ENCODE measurements around the gene RNF113B.

RNF113B gene

DNA sequence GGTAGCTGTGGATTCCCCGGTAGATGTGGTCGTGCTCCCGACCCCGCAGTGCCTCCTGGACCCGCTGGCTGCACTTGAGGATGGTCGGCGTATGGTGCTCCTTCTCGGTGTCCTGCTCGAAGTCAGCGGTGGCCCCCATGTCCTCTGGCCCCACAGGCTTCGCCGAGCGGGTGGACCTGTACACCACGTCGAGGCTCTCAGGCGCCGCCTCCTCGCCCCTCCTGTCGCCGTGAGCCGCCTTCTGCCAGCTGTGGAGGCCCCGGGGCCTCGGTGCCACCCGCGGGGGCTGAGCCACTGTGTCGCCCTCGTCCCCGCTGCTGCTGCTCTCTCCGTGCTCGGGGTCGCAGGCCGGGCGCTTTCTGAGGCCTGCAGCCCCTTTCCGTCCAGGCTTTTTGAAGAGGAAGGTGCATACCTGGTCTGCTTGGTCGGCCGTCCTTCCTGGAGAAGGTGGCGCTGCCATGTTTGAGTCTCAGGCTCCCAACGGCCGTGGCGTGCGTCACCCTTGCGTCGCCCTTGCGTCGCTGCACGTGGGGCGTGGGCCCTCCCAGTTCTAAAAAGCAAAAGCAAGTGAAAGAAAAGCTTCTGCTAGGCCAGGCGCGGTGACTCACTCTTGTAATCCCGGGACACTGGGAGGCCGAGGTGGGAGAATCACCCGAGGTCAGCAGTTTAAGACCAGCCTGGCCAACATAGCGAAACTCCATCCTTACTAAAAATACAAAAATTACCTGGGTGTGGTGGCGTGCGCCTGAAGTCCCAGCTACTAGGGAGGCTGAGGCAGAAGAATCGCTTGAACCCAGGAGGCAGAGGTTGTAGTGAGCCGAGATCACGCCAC, at the start of gene RNF113B:
TSS of gene RNF113B (minus strand) at position 493 of the 832 bp plus-strand sequence. CDS start at position 460, 33 bp downstream.
- CTCF ChIA-PET: no interaction called here
- DNase-seq (ENCODE audit: low spot score): no peak
- POLR2A ChIA-PET (ENCODE audit: low non-redundant PET): no interaction called here
- TF ChIP-seq, protein P1, sequence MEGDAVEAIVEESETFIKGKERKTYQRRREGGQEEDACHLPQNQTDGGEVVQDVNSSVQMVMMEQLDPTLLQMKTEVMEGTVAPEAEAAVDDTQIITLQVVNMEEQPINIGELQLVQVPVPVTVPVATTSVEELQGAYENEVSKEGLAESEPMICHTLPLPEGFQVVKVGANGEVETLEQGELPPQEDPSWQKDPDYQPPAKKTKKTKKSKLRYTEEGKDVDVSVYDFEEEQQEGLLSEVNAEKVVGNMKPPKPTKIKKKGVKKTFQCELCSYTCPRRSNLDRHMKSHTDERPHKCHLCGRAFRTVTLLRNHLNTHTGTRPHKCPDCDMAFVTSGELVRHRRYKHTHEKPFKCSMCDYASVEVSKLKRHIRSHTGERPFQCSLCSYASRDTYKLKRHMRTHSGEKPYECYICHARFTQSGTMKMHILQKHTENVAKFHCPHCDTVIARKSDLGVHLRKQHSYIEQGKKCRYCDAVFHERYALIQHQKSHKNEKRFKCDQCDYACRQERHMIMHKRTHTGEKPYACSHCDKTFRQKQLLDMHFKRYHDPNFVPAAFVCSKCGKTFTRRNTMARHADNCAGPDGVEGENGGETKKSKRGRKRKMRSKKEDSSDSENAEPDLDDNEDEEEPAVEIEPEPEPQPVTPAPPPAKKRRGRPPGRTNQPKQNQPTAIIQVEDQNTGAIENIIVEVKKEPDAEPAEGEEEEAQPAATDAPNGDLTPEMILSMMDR (conservative IDR thresholded peaks at IDR 0.05; ENCODE audit: low read depth): no peak
- no peak within 1 kb of the TSS for H3K27ac ChIP-seq

DNA sequence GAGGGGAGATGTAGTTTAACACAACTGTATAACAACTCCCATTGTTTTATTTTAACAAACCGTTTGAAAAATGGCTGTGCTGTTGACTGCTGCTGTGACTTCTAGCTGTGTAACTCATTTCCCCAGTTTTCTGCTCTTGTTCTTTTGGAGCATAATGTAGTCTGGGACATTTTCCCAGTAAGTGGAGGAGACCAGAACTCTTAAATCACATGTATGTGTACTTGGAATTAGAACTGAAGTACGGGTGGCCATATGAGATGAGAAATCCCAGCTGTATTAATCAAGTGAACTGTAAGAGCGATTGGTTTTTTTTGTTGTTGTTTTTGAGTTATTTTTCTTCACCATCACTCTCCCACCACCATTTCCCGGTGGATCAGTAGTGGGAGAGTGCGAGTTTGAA, 49.4 kb upstream of the RNF113B start:
- POLR2A ChIA-PET (ENCODE audit: low non-redundant PET): no interaction called here

DNA sequence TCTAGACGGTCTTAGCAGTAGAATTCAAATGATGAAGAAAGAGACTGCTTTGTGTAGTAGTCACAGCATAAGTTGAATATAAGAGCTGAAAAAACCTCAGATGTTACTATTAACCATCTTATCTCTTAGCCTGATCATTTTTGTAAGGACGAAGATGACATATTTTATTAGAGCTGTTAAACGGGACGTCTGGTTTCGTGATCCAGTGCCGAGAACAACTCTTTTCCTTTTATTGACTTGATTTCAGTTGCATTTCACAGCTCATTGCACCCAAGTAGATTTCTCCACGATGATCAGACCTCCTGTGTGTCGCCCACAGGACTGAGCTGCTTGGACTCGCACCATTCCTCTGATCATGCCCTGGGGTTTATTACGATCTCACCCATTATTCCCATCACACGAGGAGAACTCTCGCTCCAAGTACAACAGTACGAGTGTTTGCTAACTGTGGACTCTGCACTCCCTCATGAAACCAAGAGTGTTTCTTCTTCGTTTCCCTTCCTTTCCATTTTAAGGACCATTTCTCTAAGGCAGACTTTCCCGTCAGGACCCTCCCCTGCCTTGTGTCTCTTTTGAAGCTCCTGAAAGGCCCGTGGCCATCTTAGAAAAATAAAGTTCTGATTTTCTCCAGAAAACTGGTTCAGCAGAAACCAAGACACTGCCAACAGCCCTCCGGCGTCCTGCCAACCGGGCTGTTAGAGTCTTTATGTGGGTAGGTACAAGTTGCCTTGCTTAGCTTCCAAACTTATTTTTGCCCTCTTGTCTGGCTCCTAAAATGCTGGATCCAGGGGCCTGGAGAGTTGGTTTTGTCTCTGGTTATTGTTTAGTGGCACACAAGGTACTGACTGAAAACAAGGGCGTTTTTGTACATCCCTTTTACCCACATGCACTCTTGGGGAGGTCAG, 48.2 kb upstream of the RNF113B start:
- TF ChIP-seq, protein P1 (conservative IDR thresholded peaks at IDR 0.05; ENCODE audit: low read depth): no peak
- CTCF ChIA-PET: interaction anchor here (0.5 to 0.6 kb wide), 2 partner anchors 199 to 429 kb away, joined by 3 to 5 read pairs; no protein-coding TSS in a partner anchor
- no peak for DNase-seq (ENCODE audit: low spot score)
- POLR2A ChIA-PET (ENCODE audit: low non-redundant PET): no interaction called here
- H3K27ac ChIP-seq: no peak overlapping the region

More for the DNA sequence above, 49.4 kb upstream of the RNF113B start:
- CTCF ChIA-PET: interaction anchor here (0.6 kb wide), 1 partner anchor 304 kb away, joined by 3 read pairs; no protein-coding TSS in a partner anchor
- H3K27ac ChIP-seq: no peak overlapping the region
- DNase-seq (ENCODE audit: low spot score): no peak
- TF ChIP-seq, protein P1 (conservative IDR thresholded peaks at IDR 0.05; ENCODE audit: low read depth): no peak

DNA sequence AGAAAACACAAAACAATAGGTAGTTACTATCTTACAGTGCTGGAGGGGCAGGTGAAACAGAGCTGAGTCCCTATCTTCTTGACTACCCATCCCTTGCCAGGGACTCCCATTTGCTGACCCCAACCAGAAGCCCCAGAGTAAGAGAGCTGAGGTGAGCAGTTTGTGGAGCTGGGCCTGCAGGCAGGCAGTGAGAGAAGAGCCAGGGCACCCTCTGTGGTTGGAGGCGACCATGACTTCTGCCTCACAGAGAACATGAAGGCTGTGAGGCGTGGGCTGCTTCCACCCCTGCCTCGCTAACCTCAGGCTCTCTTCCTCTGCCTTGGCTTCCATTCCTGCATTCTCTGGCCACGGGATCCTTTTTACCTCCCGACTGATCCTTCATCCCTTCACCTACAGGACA, 47.5 kb upstream of the RNF113B start:
- TF ChIP-seq, protein P1 (conservative IDR thresholded peaks at IDR 0.05; ENCODE audit: low read depth): no peak
- no peak overlapping the region for H3K27ac ChIP-seq
- DNase-seq (ENCODE audit: low spot score): no peak
- POLR2A ChIA-PET (ENCODE audit: low non-redundant PET): no interaction called here
- CTCF ChIA-PET: interaction anchor here (0.5 kb wide), 1 partner anchor 430 kb away, joined by 3 read pairs; no protein-coding TSS in a partner anchor

DNA sequence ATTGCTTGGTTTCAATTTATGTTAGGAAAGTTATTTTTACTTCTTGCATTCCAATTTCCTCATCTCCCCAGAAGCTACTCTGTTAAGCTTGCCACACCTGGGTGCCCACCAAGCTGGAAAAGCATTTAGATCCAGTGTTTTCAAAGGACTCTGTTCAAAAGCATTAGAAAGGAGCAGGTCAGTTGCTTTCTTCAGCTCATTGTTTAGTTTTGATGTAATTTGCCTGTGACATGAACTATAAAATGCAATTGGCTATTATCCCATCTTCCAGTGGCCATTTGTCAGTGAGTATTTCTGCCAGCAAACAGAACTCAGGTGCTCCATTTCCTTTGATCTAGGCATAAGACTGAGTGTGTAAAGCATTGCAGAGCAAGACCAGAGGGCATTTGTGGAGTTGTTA, 46.7 kb upstream of the RNF113B start:
- POLR2A ChIA-PET (ENCODE audit: low non-redundant PET): no interaction called here
- TF ChIP-seq, protein P1 (conservative IDR thresholded peaks at IDR 0.05; ENCODE audit: low read depth): no peak
- CTCF ChIA-PET: no interaction called here
- H3K27ac ChIP-seq: no peak overlapping the region
- DNase-seq (ENCODE audit: low spot score): no peak

DNA sequence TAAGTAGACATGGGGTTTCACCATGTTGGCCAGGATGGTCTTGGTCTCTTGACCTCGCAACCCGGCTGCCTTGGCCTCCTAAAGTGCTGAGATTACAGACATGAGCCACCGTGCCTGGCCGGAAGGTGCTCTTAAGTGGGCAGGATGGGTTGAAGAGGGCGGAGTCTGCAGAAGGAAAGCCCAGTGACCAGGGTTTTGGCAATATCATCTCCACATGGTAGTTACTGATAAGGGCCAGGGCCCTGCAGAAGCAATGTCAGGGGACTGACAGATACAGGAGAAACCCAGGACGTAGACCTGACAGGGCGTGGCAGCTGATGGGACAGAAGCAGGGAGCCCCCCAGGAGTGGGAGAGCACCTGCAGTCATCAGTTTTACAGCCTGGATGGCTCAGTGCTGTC, 45.7 kb upstream of the RNF113B start:
- ChIA-PET POLR2A (ENCODE audit: low non-redundant PET) (no interaction called here), CTCF (no interaction called here)
- TF ChIP-seq, protein P1 (conservative IDR thresholded peaks at IDR 0.05; ENCODE audit: low read depth): no peak
- no peak overlapping the region for H3K27ac ChIP-seq
- no peak for DNase-seq (ENCODE audit: low spot score)
